RWPE2 (cell line): ENCODE measurements around the gene SHOC2.

Experiments used
- ATAC-seq: fragments of 200-7000 bp; cut with Tn5 transposase; 3 replicates; pipeline ENCODE4 v1.9.1; 2021; ENCODE audit warnings: low read depth
- DNase-seq: peaks from one replicate; pipeline ENCODE4 v3.0.0-alpha.2; 2020; ENCODE audit warnings: low spot score
- H3K27ac ChIP-seq: fragments of 450-650 bp; 2 replicates; pipeline ENCODE4 v1.5.1; 2017; ENCODE audit warnings: mild to moderate bottlenecking; ENCODE audit not compliant: poor library complexity, severe bottlenecking
- H3K27me3 ChIP-seq: fragments of 250-450 bp; sonication (Bioruptor Pico); 2 replicates; pipeline ENCODE4 v1.5.1; 2021; ENCODE audit warnings: mild to moderate bottlenecking, moderate library complexity; ENCODE audit not compliant: insufficient read depth, poor library complexity, severe bottlenecking
- H3K36me3 ChIP-seq: fragments of 250-450 bp; sonication (Bioruptor Pico); 2 replicates; pipeline ENCODE4 v1.5.1; 2020; ENCODE audit warnings: low read depth, mild to moderate bottlenecking, moderate library complexity
- H3K4me1 ChIP-seq: fragments of 250-450 bp; sonication (Bioruptor Pico); 2 replicates; pipeline ENCODE4 v1.5.1; 2021; ENCODE audit warnings: mild to moderate bottlenecking, moderate library complexity; ENCODE audit not compliant: insufficient read depth, poor library complexity, severe bottlenecking
- H3K4me3 ChIP-seq: fragments of 250-450 bp; sonication (Bioruptor Pico); 2 replicates; pipeline ENCODE4 v1.5.1; 2021; ENCODE audit warnings: mild to moderate bottlenecking, moderate library complexity; ENCODE audit not compliant: severe bottlenecking
- H3K9me3 ChIP-seq: fragments of 250-450 bp; sonication (Bioruptor Pico); 2 replicates; pipeline ENCODE4 v1.5.1; 2021; ENCODE audit warnings: mild to moderate bottlenecking, moderate library complexity; ENCODE audit not compliant: severe bottlenecking
- CTCF ChIP-seq: fragments of 450-650 bp; IDR thresholded peaks from one replicate; pipeline ENCODE4 v1.5.1; 2017; ENCODE audit warnings: mild to moderate bottlenecking, moderate library complexity; ENCODE audit not compliant: poor library complexity, severe bottlenecking

SHOC2 gene

GRCh38 chr10:110978204-110978603 is 58.8 kb downstream of the SHOC2 start:
- no peak for TF ChIP-seq CTCF
- no peaks in the 10 kb centered on the region for H3K27me3 ChIP-seq
- no peaks in the 10 kb centered on the region for H3K9me3 ChIP-seq
- H3K4me1 ChIP-seq, result no peaks in the 10 kb centered on the region
- no peak for ATAC-seq
- no peak for DNase-seq
- no peak overlapping the region for H3K27ac ChIP-seq
- H3K4me3 ChIP-seq, result no peak overlapping the region
- peaks cover 3% of the 10 kb centered on the region; the same call in 1 of the 2 replicates for H3K36me3 ChIP-seq

- DNase-seq, result no peak
- Histone ChIP-seq H3K36me3 (peaks cover 5% of the 10 kb centered on the region; the same call in 1 of the 2 replicates), H3K27ac (no peak overlapping the region), H3K9me3 (no peaks in the 10 kb centered on the region), H3K4me1 (no peaks in the 10 kb centered on the region), H3K4me3 (no peak overlapping the region), H3K27me3 (no peaks in the 10 kb centered on the region)
- TF ChIP-seq CTCF, result no peak
- ATAC-seq, result no peak
These were observed 60.2 kb downstream of the SHOC2 start for GRCh38 chr10:110979611-110980010.

- no peak for TF ChIP-seq CTCF
- no peak for ATAC-seq
- H3K4me1 ChIP-seq, result peaks cover 4% of the 10 kb centered on the region
- no peak overlapping the region for H3K27ac ChIP-seq
- H3K36me3 ChIP-seq, result peaks cover 5% of the 10 kb centered on the region; the same call in 1 of the 2 replicates
- no peaks in the 10 kb centered on the region for H3K9me3 ChIP-seq
- H3K4me3 ChIP-seq, result no peak overlapping the region
- H3K27me3 ChIP-seq, result no peaks in the 10 kb centered on the region
- DNase-seq, result no peak
These were observed 61.4 kb downstream of the SHOC2 start for GRCh38 chr10:110980807-110981206.

- DNase-seq, result no peak
- no peak for TF ChIP-seq CTCF
- Histone ChIP-seq H3K27me3 (no peaks in the 10 kb centered on the region), H3K27ac (no peak overlapping the region), H3K4me3 (no peak overlapping the region), H3K9me3 (no peaks in the 10 kb centered on the region), H3K36me3 (peaks cover 5% of the 10 kb centered on the region), H3K4me1 (peaks cover 18% of the 10 kb centered on the region)
- no peak for ATAC-seq
These were observed 64.1 kb downstream of the SHOC2 start for GRCh38 chr10:110983466-110983865.

- H3K27me3 ChIP-seq, result no peaks in the 10 kb centered on the region
- ATAC-seq (no peak), DNase-seq (no peak)
- H3K4me3 ChIP-seq, result no peak overlapping the region
- peaks cover 30% of the 10 kb centered on the region for H3K4me1 ChIP-seq
- no peaks in the 10 kb centered on the region for H3K9me3 ChIP-seq
- H3K36me3 ChIP-seq, result peaks cover 5% of the 10 kb centered on the region; the same call in 1 of the 2 replicates
- no peak for TF ChIP-seq CTCF
- H3K27ac ChIP-seq, result no peak overlapping the region
These were observed 66.3 kb downstream of the SHOC2 start for GRCh38 chr10:110985497-110986275.
